GM12874 (cell line): ENCODE data around the gene AHCYL2.

ENCODE experiments used
- TF ChIP-seq, protein P1 (sequence below): IDR thresholded peaks from 2 replicates; pipeline ENCODE4 v1.5.1; 2011; ENCODE audit warnings: low read depth, mild to moderate bottlenecking, control low read depth, low read length, moderate library complexity; ENCODE audit not compliant: insufficient read depth

AHCYL2 gene

DNA sequence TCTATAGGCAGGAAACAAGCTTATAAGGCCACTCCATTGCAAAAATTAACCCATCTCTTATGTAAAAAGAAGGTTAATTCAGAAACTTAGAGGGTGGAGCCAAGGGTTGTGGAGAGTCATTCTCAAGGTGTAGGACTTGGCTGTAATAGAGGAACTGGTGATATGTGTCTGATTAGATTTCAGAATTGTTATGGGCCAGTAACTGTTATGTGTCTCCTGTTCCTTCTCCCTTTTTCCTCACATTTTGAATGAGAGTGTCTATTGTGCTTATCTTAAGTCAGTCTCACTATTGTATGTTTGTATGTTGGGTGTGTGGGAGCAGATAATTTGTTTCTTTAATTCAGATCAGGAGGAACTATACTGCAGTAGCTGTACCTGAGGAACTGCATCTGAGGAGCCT, 49.1 kb downstream of the AHCYL2 start:
- TF ChIP-seq, protein P1, sequence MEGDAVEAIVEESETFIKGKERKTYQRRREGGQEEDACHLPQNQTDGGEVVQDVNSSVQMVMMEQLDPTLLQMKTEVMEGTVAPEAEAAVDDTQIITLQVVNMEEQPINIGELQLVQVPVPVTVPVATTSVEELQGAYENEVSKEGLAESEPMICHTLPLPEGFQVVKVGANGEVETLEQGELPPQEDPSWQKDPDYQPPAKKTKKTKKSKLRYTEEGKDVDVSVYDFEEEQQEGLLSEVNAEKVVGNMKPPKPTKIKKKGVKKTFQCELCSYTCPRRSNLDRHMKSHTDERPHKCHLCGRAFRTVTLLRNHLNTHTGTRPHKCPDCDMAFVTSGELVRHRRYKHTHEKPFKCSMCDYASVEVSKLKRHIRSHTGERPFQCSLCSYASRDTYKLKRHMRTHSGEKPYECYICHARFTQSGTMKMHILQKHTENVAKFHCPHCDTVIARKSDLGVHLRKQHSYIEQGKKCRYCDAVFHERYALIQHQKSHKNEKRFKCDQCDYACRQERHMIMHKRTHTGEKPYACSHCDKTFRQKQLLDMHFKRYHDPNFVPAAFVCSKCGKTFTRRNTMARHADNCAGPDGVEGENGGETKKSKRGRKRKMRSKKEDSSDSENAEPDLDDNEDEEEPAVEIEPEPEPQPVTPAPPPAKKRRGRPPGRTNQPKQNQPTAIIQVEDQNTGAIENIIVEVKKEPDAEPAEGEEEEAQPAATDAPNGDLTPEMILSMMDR, result no peak

DNA sequence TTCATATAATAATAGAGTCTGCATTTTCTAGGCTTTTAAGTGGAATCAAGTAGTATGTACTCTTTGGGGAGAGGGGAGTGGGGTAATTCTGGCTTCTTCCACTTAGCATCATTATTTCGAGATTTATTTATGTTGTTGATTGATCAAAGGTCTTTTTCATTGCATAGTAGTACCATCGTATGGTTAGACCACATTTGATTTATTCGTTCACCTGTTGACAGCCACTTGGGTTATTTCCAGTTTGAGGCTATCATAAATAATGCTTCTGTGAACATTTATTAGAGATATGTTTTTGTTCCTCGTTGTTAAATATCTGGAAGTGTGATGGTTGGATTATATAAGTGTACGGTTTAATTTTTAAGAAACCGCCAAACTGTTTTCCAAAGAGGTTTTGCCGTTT, 52.8 kb downstream of the AHCYL2 start:
- TF ChIP-seq, protein P1, result no peak

DNA sequence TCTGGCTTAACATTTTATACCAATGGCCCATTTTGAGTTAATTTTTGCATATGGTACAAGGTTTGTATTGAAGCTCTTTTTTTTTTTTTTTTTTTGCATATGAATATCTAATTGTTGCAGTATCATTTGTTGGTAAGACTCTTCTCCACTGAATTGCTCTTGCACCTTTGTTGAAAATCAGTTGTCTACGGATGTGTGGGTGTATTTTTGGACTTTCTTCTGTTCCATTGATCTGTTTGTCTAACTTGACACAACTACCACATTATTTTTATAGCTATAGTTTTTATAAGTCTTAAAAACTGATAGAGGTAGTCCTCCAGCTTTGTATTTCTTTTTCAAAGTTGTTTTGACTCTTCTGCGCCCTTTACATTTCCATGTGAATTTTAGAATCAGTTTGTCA, 53.9 kb downstream of the AHCYL2 start:
- TF ChIP-seq, protein P1, result no peak

DNA sequence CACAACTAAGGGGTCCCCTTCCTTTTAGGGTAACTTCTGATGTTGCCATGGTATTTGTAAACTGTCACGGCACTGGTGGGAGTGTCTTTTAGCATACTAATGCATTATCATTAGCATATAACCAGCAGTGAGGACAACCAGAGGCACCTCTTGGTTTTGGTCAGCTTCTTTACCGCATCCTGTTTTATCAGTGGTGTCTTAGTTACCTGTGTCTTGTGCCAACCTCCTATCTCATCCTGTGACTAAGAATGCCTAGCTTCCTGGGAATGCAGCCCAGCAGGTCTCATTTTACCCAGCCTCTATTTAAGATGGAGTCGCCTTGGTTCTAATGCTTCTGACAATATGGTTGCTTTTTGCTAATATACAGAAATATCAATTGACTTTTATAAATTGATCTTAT, 54.9 kb downstream of the AHCYL2 start:
- TF ChIP-seq, protein P1, result no peak

DNA sequence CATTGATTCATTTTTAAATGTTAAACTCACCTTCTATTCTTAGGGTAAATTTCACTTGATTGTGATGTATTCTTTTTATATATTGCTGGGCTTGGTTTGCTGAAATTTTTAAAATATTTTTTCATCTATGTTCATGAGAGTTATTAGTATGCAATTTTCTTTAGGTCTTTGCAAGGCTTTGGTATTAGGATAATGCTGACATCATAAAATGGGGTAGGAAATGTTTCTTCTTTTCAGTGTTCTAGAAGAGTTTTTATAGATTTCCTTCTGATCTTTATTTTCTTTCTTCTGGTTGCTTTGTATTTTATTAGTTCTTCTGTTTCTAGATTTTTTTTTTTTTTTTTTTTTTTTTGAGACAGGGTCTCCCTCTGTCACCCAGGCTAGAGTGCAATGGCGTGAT, 56.3 kb downstream of the AHCYL2 start:
- TF ChIP-seq, protein P1, result no peak

DNA sequence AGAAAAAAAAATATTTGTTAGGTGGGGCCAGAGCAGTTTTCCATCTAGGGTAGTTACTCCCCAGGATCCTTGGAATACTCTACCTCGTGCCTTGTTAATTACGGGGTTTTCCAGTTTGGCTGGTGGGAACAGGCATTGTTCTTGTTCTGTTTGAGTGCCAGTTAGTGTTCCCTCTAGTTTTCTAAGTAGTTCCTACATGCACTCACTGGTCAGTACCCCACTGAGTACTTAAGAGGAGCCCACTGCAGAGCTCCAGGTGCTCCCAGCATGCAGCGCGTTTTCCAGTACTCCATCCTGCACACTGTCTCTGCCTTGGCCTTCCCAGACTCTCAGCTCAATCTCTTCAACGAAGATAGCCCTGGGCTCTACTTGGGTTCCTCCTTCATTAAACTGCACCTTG, 58.0 kb downstream of the AHCYL2 start:
- TF ChIP-seq, protein P1, result no peak

DNA sequence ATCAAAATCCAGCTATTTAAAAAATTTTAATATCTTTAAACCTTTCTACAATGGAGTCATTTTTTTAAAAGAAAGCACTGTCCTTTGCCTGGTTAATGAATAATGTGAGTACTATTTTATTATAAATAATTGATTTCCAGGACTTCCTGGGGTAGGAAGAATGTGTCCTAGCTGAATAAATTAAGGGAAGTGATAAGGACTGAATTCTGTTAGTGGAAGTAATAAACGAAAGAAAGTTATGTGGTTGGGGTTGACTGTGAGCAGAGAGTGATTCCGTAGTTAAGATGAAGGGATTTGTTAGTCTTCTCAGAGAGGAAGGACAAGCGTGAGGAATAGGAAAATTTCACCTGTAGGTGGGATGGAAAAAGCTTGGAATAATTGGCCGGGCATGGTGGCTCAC, 59.1 kb downstream of the AHCYL2 start:
- TF ChIP-seq, protein P1, result no peak

DNA sequence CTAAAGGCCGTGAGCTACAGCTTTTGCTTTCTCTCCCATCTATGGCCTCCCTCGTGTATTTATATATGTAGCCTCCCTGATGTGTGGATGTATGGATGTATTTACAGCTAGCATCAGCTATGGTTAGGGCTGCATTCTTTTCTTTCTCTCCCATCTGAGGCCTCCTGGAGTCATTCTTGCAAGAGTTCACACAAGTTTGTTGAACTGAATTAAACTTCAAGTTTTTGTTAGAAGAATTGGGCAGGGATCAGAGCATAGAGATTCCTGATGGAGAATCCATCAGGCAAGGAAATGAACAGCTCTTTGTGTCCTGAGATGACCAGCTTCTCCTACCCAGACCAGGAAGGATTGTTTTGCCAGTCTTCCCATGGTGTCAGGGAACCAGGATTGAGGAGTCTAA, 60.3 kb downstream of the AHCYL2 start:
- TF ChIP-seq, protein P1, result no peak
